T-cell (primary cell): ENCODE data around the gene LTO1. TPM values are rescaled to one million over a fixed set of nuclear protein-coding genes. Genes with fewer than 3 reads are reported as not detected.
A peak's percentile ranks its signal among the peaks of the same experiment; 100 is the strongest.
"Not testable (repeated sequence)": the region's sequence is repeated elsewhere in the genome, so short reads cannot be mapped to it uniquely, and the experiment has no call there.

Source experiments
- ATAC-seq, 4 experiments: fragments of 200-7000 bp in 3 of 4; fragments of 150-1000 bp in 1 of 4; cut with Tn5 transposase; replicated peaks in 1 of 4; 1 replicate in 3 of 4; 2 replicates in 1 of 4; pipeline ENCODE4 v1.10.0; 2021; ENCODE audit warnings: moderate library complexity in 3 of 4, mild to moderate bottlenecking in 2 of 4, moderate number of reproducible peaks in 1 of 4
- CTCF ChIA-PET, 2 donors: fragments of 300-600 bp; sonication (Branson Sonifier 250); formaldehyde crosslinking; loops; one replicate each; lab custom pipeline; 2022; ENCODE audit warnings: antibody characterized with exemption in 2 of 2; lab: Charles Lee
- POLR2A ChIA-PET, 2 donors: fragments of 300-600 bp; sonication (Branson Sonifier 250); formaldehyde crosslinking; loops; one replicate each; lab custom pipeline; 2022; ENCODE audit warnings: antibody characterized with exemption in 2 of 2; lab: Charles Lee
- DNase-seq, 35 experiments: peaks; one replicate each; pipeline versions ENCODE4 v3.0.0 to v3.0.0-alpha.2; 2013 to 2023
- H3K27ac ChIP-seq: one replicate; pipeline ENCODE4 v1.5.1; 2013; ENCODE audit warnings: low read length
- H3K27me3 ChIP-seq, 2 experiments: replicated peaks in 1 of 2; 1 replicate in 1 of 2; 2 replicates in 1 of 2; pipeline versions ENCODE4 v1.6.1 to v1.7.0; 2013; ENCODE audit warnings: low read length in 1 of 2, mixed read lengths in 1 of 2; ENCODE audit not compliant: control insufficient read depth in 2 of 2, insufficient read depth in 2 of 2; ENCODE audit errors: extremely low read depth in 1 of 2
- H3K36me3 ChIP-seq, 2 donors: 1 replicate in 1 of 2; 2 replicates in 1 of 2; pipeline versions ENCODE4 v1.6.1 to v1.7.0; 2013; ENCODE audit warnings: low read length in 1 of 2; ENCODE audit not compliant: control insufficient read depth in 2 of 2, insufficient read depth in 1 of 2; ENCODE audit errors: extremely low read depth in 1 of 2
- H3K4me1 ChIP-seq, 2 experiments: 1 replicate in 1 of 2; 2 replicates in 1 of 2; pipeline versions ENCODE4 v1.6.1 to v1.7.0; 2013; ENCODE audit warnings: low read length in 2 of 2, mixed read lengths in 1 of 2; ENCODE audit not compliant: insufficient read depth in 2 of 2, control insufficient read depth in 1 of 2; ENCODE audit errors: extremely low read depth in 1 of 2
- H3K4me3 ChIP-seq, 2 donors: 1 replicate in 1 of 2; 2 replicates in 1 of 2; pipeline versions ENCODE4 v1.5.1 to v1.7.0; 2013; ENCODE audit warnings: mild to moderate bottlenecking in 2 of 2, low read length in 1 of 2, moderate library complexity in 1 of 2; ENCODE audit not compliant: control insufficient read depth in 1 of 2; ENCODE audit errors: extremely low read depth in 1 of 2
- H3K9me3 ChIP-seq: 2 replicates; pipeline ENCODE4 v1.7.0; 2013
- H3K27ac Mint-ChIP-seq, 2 donors: one replicate each; pipeline ENCODE4 v1.8.0; 2020 to 2021; ENCODE audit warnings: mild to moderate bottlenecking in 2 of 2, mixed read lengths in 2 of 2
- H3K27me3 Mint-ChIP-seq, 2 donors: one replicate each; pipeline ENCODE4 v1.8.0; 2021 to 2022; ENCODE audit warnings: mixed read lengths in 2 of 2
- H3K36me3 Mint-ChIP-seq: one replicate; pipeline ENCODE4 v1.8.0; 2021; ENCODE audit warnings: mixed read lengths
- H3K4me1 Mint-ChIP-seq, 3 donors: one replicate each; pipeline ENCODE4 v1.8.0; 2020 to 2022; ENCODE audit warnings: mixed read lengths in 3 of 3, mild to moderate bottlenecking in 1 of 3
- H3K4me3 Mint-ChIP-seq, 3 donors: one replicate each; pipeline ENCODE4 v1.8.0; 2020 to 2022; ENCODE audit warnings: mild to moderate bottlenecking in 3 of 3, mixed read lengths in 3 of 3, moderate library complexity in 3 of 3
- H3K9me3 Mint-ChIP-seq, 3 donors: one replicate each; pipeline ENCODE4 v1.8.0; 2020 to 2022; ENCODE audit warnings: mixed read lengths in 3 of 3
- WGBS: methylation state at CpG from one replicate; pipeline ENCODE4 v1.1.5; 2013; ENCODE audit warnings: missing lambda C conversion rate; ENCODE audit not compliant: insufficient coverage; 5-methylcytosine and 5-hydroxymethylcytosine counted together
- total RNA-seq, 35 experiments: library from RNA in 6 of 35; stranded (reverse) in 6 of 35; fragments of 120-200 nt in 1 of 35; gene quantifications; one replicate each; pipeline versions ENCODE4 v1.2.1 to v1.2.4 and lab custom pipeline; 2013 to 2026

LTO1 gene
- total RNA-seq, 5 donors from 2014 or later (not counting 1 experiment from before 2014, with no cell fraction given), result 31.8 to 64.2 (median 57.4) TPM

DNA sequence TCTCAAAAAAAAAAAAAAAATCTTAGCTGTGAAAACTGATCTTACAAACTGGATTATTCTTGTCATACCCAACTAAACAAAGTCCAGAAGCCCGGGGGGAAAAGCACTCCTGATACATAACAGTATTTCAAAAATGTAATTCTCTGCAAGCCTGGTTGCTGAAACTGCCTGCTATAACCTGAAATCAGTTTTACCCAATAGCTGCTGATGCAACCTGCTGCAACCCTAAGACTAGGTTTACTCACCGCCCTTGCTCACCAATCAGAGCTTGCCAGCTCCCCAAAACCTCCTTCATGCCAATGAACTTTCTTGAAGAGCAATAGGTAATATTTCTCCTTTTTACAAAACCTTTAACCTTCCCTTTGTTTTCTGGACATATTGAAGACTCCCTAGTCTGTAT lies 16.3 kb upstream of the LTO1 start:
- Histone ChIP-seq H3K9me3 (no peaks in the 10 kb centered on the region), H3K4me3 (no peak overlapping the region), H3K36me3 (no peaks in the 10 kb centered on the region), H3K4me1 (no peaks in the 10 kb centered on the region), H3K27ac (no peak overlapping the region), H3K27me3 (peaks cover 5 to 42% of the 10 kb centered on the region in 2 experiments)
- POLR2A ChIA-PET, result no interaction called here
- CTCF ChIA-PET, result interaction anchor here (0.7 to 1.4 kb wide), 2 partner anchors 110 to 407 kb away, joined by 3 read pairs; no protein-coding TSS in a partner anchor
- Mint-ChIP-seq H3K36me3 (no peaks in the 10 kb centered on the region), H3K4me1 (no peaks in the 10 kb centered on the region), H3K27ac (no peak overlapping the region), H3K9me3 (peaks cover 0 to 3% (median 0%) of the 10 kb centered on the region in 3 donors), H3K27me3 (peaks cover 47 to 68% of the 10 kb centered on the region in 2 donors), H3K4me3 (no peak overlapping the region)
- DNase-seq (no peak), ATAC-seq (no peak)
- WGBS, result 74% methylated on average over 2 of the region's 2 CpGs

DNA sequence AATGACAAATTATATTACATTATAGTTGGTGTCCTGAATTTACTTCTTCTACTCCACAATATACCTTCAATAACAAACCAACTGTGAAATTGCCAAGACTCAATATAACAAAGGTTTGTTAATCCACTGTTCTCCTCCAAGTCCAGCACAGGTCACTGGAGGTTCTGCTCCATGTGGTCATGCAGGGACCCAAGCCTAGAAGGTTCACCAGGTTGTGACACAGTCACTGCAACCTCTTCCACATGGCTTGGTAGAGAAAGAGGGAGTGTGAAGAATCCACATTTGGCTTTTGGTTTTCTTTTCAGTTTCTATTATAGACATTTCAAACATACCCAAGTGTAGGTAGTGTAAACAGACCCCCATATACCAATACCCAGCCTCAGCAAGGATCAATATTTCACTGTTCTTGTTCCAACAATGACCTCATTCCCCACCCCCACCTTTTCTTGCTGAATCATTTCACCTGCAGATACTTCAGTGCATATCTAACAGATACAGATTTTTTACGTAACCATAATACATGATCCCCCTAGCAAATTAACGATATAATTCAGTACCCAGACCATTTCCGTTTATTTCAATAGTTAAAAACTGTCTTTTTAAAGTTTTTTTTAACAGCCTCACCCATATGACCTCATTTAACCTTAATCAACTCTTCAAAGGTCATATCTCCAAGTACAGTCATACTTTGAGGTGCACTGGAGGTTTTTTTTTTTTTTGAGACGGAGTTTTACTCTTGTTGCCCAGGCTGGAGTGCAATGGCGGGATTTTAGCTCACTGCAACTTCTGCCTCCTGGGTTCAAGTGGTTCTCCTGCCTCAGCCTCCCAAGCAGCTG lies 14.5 kb upstream of the LTO1 start:
- Mint-ChIP-seq H3K9me3 (peaks cover 0 to 3% (median 0%) of the 10 kb centered on the region in 3 donors), H3K27ac (no peak overlapping the region), H3K36me3 (no peaks in the 10 kb centered on the region), H3K4me3 (no peak overlapping the region), H3K4me1 (peaks cover 6 to 8% (median 7%) of the 10 kb centered on the region in 3 donors), H3K27me3 (peaks cover 40 to 60% of the 10 kb centered on the region in 2 donors)
- ChIA-PET CTCF (no interaction called here), POLR2A (no interaction called here)
- Histone ChIP-seq H3K27me3 (peaks cover 5 to 49% of the 10 kb centered on the region in 2 experiments), H3K4me3 (no peak overlapping the region), H3K36me3 (no peaks in the 10 kb centered on the region), H3K9me3 (no peaks in the 10 kb centered on the region), H3K27ac (no peak overlapping the region), H3K4me1 (peaks cover 0 to 8% of the 10 kb centered on the region in 2 experiments)
- ATAC-seq, result no peak
- no peak for DNase-seq
- 83% methylated on average over 4 of the region's 5 CpGs for WGBS

DNA sequence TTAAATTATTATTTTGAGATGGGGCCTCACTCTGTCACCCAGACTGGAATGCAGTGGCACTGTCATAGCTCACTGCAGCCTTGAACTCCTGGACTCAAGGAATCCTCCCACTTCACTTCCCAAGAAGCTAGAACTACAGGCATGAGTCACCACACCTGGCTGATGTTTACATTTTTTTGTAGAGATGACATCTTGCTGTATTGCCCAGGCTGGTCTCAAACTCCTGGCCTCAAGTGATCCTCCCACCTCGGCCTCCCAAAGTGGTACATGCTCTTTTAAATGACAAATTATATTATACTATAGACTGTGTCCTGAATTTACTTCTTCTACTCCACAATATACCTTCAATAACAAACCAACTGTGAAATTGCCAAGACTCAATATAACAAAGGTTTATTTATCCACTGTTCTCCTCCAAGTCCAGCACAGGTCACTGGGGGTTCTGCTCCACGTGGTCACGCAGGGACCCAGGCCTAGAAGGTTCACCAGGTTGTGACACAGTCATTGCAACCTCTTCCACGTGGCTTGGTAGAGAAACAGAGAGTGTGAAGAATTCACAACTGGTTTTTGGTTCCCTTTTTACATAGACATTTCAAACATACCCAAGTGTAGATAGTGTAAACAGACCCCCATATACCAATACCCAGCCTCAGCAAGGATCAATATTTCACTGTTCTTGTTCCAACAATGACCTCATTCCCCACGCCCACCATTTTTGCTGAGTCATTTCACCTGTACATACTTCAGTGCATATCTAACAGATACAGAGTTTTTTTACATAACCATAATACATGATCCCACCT lies 13.0 kb upstream of the LTO1 start:
- CTCF ChIA-PET, H3K9me3 Mint-ChIP-seq, H3K27ac ChIP-seq, H3K4me3 Mint-ChIP-seq, H3K36me3 Mint-ChIP-seq, H3K4me1 Mint-ChIP-seq, H3K9me3 ChIP-seq, POLR2A ChIA-PET, H3K4me1 ChIP-seq, DNase-seq, H3K4me3 ChIP-seq, H3K36me3 ChIP-seq, ATAC-seq, H3K27ac Mint-ChIP-seq: not testable (repeated sequence)
- H3K27me3 ChIP-seq, result peaks cover 5 to 47% of the 10 kb centered on the region in 2 experiments
- 7% methylated on average over 1 of the region's 5 CpGs for WGBS
- peaks cover 40 to 54% of the 10 kb centered on the region in 2 donors for H3K27me3 Mint-ChIP-seq

DNA sequence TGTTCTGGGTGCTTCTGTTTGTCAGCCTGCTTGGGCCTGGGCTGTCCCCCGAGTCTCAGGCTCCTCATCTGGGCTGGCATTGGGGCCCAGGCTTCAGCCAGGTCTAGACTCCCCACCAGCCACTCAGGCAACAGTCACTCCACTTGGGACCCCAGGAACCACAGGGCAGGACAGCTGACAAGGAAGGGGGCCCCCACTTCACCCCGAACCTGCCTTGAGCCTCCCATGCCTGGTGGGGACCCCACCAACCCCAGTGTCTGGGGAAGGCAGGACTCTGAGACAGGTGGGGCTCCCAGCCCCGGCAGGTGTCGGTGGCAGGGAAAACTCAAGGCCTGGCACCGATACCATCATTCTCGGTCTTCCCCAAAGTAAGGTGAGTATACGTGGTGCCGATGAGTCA lies 11.7 kb upstream of the LTO1 start:
- Histone ChIP-seq H3K36me3 (no peaks in the 10 kb centered on the region), H3K4me1 (peaks cover 0 to 8% of the 10 kb centered on the region in 2 experiments), H3K9me3 (no peaks in the 10 kb centered on the region), H3K27me3 (peaks cover 5 to 42% of the 10 kb centered on the region in 2 experiments), H3K4me3 (no peak overlapping the region), H3K27ac (no peak overlapping the region)
- Mint-ChIP-seq H3K4me3 (no peak overlapping the region), H3K4me1 (peaks cover 6 to 8% (median 7%) of the 10 kb centered on the region in 3 donors), H3K27ac (no peak overlapping the region), H3K27me3 (peaks cover 31 to 47% of the 10 kb centered on the region in 2 donors), H3K9me3 (peaks cover 0 to 3% (median 0%) of the 10 kb centered on the region in 3 donors), H3K36me3 (no peaks in the 10 kb centered on the region)
- 82% methylated on average over 6 of the region's 8 CpGs for WGBS
- ChIA-PET CTCF (no interaction called here), POLR2A (no interaction called here)
- no peak for DNase-seq
- ATAC-seq, result no peak

DNA sequence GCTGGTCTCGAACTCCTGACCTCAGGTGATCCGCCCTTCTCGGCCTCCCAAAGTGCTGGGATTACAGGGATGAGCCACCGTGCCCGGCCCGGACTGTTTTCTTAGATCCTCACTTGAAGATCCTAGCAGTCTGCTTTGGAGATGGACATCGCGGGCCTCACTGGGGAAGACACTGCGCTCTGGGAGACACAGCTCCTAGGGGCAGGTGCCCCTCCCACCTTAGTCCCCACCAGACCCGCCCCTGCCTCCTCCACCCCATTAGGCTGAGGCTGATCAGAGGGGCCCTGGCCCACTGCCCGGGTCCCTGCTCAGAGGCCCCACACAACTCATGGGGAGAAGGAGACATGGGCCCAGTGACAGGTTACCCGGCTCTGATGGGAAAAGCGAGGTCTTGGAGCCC lies 11.3 kb upstream of the LTO1 start:
- peak overlapping the region in 1 of 3 donors; percentile 51 for H3K4me3 Mint-ChIP-seq
- POLR2A ChIA-PET, result no interaction called here
- H3K27ac ChIP-seq, result no peak overlapping the region
- H3K9me3 Mint-ChIP-seq, result no peaks in the 10 kb centered on the region
- H3K4me1 Mint-ChIP-seq, result peaks cover 6 to 8% (median 7%) of the 10 kb centered on the region in 3 donors
- CTCF ChIA-PET, result no interaction called here
- ATAC-seq (no peak), DNase-seq (no peak)
- 73% methylated on average over 9 of the region's 13 CpGs for WGBS
- H3K4me3 ChIP-seq, result no peak overlapping the region
- no peaks in the 10 kb centered on the region for H3K36me3 Mint-ChIP-seq
- H3K4me1 ChIP-seq, result peaks cover 0 to 8% of the 10 kb centered on the region in 2 experiments
- no peak overlapping the region for H3K27ac Mint-ChIP-seq
- H3K9me3 ChIP-seq, result no peaks in the 10 kb centered on the region
- H3K27me3 ChIP-seq, result peaks cover 5 to 42% of the 10 kb centered on the region in 2 experiments
- no peaks in the 10 kb centered on the region for H3K36me3 ChIP-seq
- H3K27me3 Mint-ChIP-seq, result peaks cover 27 to 43% of the 10 kb centered on the region in 2 donors

DNA sequence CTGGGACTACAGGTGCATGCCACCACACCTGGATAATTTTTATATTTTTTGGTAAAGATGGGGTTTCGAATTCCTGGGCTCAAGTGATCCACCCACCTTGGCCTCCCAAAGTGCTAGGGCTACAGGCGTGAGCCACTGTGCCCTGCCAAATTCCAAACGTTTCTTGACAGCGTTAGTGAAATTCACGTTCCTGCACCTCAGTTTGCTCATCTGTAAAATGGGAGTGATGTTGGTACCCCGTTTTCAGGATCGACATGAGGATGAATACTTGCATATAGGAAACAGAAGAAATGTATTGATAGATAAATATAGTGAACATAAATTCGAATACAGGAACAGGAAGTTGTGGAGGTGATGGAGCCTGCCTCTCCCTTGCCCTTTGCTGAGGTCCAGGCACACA lies 10.2 kb upstream of the LTO1 start:
- H3K4me3 Mint-ChIP-seq, result peak overlapping the region; percentile 28 to 65 (median 51)
- peaks cover 6 to 8% (median 7%) of the 10 kb centered on the region in 3 donors for H3K4me1 Mint-ChIP-seq
- no peak overlapping the region for H3K27ac Mint-ChIP-seq

More for the DNA sequence above, 10.2 kb upstream of the LTO1 start:
- H3K27me3 Mint-ChIP-seq, result peaks cover 18 to 34% of the 10 kb centered on the region in 2 donors
- Histone ChIP-seq H3K36me3 (no peaks in the 10 kb centered on the region), H3K4me3 (no peak overlapping the region), H3K9me3 (no peaks in the 10 kb centered on the region), H3K27ac (no peak overlapping the region), H3K27me3 (peaks cover 5 to 38% of the 10 kb centered on the region in 2 experiments), H3K4me1 (peaks cover 0 to 8% of the 10 kb centered on the region in 2 experiments)
- ATAC-seq (no peak), DNase-seq (no peak)
- H3K36me3 Mint-ChIP-seq, result no peaks in the 10 kb centered on the region
- no peaks in the 10 kb centered on the region for H3K9me3 Mint-ChIP-seq
- ChIA-PET POLR2A (no interaction called here), CTCF (interaction anchor here in 1 of 2 donors (0.6 kb wide), 1 partner anchor 202 kb away, joined by 5 read pairs; no protein-coding TSS in a partner anchor)
- WGBS, result 46% methylated on average over 7 of the region's 8 CpGs
